ENCODE data around the gene PIMREG.

Gene PIMREG, protein sequence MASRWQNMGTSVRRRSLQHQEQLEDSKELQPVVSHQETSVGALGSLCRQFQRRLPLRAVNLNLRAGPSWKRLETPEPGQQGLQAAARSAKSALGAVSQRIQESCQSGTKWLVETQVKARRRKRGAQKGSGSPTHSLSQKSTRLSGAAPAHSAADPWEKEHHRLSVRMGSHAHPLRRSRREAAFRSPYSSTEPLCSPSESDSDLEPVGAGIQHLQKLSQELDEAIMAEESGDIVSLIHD

DNA sequence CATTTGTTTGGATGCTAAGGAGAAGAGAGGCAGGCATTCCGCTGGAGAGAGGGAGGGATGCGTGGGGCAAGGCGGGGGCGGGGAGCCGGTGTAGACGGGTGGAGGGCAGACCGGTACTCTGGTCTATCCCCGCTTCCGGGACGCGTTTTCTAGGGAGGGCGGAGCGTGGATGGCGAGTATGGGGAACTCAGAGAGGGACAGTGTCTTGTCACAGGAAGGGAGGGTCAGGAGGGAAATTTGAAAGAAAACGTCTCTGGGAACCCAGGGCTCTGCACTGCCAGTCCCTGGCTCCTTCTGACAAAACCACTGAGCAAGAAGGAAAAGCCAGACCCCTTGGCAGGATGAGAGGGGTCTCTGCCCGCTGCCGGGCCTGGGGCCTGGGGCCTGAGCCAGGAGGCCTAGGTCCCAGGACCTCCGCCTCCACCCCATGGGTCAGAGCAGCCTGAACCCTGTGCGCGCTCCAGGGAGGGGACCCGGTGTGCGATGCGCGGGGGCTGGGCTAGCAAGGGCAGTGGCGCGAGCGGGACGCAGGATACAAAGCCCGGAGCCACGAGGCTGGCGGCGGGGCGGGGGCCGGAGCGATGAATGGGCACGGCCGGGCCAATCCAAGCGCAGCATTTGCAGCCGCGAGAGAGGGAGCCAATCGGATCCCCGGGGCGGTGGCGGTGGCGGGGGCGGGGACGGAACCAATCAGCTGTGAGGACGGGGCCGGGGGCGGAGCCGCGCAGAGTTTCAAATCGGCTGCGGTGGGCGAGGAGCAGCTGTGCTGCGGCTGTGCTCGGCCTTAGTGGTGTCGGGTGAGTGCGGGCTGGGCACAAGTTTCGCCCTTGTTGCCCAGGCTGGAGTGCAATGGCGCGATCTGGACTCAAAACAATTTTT lies at the start of gene PIMREG:
TSS of gene PIMREG (plus strand) at position 764 of the 879 bp plus-strand sequence. CDS start 656 bp downstream, outside the sequence.
- DNase-seq: peak; percentile 94

DNA sequence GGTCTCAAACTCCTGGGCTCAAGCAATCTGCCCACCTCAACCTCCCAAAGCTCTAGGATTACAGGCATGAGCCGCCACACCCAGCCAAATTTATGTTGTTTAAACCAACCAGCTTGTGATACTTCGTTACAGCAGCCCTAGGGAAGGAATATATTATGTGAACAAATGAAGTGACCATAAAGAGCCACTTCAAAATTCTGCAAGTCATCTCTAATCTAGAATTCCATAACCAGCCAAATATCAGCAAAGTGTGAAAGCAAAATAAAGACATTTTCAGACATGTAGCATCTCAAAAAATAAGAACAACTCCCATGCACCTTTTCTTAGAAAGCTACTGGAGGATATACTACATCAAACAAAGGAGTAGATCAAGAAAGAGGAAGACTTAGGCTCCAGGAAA lies 45.3 kb upstream of the PIMREG start:
- no peak for DNase-seq

DNA sequence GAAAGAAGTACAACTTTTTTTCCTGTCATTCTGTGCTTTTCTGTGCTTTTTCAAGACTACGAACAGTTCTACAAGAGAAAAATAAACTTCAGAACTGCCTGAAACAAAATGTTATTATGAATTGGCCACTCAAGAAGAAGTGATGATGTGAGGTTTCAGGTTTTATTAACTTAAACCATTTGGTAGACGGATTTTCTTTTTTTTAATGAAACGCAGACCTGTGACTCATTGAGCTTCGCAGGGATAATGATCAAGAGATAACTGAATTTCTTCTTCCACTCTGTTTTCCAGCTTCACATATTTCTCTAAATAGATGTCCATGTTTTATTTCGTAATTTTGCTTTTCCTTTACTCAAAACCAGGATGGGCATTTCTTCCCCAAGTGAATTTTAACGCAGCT lies 42.0 kb upstream of the PIMREG start:
- no peak for DNase-seq

DNA sequence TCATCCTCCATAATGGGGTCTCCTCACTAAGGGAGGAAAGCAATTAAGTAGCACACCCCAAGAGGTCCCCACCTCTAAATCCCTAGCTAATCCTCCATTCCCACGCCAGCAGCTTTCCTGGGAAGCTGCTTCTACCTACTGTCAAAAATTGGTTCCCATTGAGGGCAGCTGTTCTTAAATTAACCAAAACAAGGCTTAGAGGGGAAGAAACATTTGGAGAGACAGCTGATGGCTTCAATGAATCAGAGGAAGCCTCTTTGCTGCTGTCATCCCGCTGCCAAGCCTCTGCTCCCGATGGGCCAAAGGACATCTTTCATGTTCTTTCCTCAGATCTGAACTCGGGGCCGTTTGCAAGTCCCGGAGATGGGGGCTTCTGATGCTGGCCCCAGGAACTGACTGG lies 36.0 kb upstream of the PIMREG start:
- no peak for DNase-seq

DNA sequence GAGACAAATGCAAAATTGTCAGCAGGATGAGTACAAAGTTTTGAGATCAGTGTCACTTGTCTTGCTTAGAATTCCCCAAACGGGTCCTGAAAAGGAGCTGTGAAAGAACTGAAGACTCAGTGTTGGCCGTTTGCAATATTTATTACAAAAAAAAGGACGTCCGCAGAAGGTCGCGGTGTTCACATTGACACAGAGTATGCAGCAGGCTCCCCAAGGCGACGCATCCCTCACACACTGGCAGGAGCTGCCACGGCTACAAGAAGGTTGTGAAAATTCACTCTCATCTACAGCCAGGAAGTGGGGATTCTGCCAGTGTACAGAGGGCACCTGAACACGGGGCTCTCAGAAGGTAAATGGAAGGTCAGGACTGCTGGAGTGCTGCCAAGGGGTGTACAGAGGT lies 35.5 kb upstream of the PIMREG start:
- no peak for DNase-seq

DNA sequence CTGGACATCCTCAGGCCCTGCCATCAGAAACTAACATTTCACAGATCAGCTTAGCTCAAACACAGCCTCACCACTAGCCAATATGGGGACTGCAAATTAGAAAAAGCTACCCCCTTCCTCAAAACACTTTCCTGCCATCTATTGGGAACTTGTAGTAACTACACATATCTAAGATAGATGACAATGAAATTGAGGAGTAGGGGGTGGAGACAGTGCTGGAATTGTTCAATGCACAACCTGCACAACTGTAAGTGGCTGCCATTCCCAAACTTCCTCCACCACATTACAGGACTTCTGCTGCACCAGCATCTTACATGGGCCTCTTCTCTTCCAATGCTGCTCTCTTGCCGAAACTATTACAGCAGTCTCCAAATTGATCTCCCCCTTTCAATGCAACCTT lies 31.2 kb upstream of the PIMREG start:
- no peak for DNase-seq

DNA sequence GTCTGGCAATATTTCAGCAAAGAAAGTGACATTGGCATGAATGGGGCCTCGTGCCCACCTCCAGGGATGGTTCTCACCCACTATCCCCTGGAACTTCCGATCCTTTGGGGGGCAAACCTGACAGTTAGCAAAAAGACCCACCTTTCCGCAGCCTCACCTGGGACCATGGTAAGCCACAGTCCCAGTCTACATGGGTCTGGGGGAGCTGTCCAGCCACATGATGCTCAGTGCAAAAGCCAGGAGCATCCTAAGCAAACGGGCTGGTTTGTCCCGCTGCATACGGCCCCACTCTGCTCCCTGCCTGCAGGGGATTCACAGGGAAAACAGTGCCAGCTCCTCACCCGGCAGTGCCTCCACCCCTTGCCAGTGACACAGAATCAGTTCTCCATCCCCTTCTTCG lies 28.6 kb upstream of the PIMREG start:
- DNase-seq: no peak

DNA sequence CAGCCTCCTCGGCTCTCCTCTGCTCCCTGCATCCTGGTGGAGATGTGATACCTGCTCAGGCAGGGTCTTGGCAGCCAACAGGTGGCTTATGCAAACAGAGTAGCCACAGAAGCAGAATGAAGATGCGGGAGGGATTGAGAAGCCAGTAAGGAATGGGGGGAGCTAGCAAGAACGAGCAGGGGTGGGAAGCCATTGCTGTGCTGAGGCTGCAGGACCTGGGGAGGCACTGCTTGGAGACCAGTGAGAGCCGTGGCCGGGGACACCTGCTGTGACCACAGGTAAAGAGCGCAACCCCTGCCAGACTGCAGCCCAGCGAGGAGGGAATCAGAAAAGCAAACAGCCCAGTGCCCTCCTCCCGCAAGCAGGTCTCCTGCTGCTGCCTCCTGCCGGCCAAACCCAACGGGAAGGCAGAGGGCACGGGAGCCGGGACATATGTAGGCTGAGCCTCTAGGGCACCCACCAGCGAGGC lies 24.0 kb upstream of the PIMREG start:
- no peak for DNase-seq

DNA sequence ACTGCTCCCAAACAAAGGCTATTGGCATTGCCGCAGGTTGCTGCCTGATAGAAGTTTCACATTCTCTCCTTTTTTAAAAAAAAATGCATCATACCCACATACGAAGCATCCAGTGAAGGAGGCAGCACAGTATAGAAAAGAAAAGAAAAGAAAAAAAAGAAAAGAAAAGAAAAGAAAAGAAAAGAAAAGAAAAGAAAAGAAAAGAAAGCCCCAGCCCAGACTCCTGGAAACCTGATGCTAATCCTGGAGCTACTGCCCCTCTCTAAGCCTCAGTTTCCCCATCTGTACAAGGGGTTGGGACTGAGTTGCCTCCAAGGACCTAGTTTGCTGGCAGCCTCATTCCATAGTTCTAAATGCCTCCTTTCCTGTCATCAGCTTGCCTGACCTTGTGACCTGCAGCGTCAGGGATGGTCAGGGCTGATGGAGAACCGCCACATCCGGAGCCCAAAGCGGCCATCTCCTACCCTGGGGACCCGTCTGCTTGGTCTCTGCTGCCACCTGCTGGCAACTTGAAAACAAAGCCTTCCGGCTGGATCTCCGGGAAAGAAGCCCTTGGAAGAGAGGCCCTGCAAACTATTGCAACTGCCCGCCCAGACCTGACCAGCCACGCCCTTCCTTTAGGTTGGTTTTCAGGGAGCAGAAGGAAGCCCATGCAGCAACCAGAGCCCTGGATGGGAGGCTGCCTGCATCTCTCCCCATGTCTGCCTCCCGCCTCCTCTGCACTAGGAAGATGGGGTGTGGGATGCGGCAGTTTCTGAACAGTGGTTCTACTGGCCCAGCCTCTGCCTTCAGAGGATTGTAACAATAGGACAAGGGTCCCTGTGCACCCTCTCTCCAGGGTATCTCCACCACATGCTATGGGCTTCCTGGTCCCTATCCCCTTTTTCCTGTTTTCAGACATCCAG lies 22.3 kb upstream of the PIMREG start:
- peak; percentile 70 for DNase-seq

DNA sequence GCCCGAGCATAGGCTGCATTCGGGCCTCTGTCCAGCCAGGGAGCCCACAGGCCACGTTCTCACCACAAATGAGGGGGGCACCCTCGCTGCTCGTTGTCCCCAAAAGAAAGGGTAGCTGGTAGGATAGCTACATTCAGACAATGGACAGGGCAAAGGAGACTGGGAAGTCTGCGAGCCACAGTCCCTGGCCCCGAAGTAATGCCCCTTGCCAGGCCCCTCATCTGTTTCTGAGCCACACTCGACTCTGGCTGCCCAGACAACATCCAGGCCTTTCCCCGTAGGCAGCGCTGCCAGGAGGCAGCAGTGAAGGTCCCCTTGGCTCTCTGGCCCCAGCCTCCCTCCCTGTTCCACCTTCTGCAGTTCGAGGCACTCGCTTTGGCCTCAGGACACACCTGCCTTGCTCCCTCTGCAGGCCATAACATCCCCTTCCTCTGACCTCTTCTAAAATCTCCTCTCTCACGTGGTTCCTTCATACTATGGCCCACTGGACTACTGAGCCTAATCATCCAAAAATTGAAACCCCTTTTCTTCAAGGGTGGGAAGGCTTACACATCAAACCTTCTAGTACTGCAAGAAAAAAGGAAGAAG lies 21.5 kb upstream of the PIMREG start:
- DNase-seq: no peak

DNA sequence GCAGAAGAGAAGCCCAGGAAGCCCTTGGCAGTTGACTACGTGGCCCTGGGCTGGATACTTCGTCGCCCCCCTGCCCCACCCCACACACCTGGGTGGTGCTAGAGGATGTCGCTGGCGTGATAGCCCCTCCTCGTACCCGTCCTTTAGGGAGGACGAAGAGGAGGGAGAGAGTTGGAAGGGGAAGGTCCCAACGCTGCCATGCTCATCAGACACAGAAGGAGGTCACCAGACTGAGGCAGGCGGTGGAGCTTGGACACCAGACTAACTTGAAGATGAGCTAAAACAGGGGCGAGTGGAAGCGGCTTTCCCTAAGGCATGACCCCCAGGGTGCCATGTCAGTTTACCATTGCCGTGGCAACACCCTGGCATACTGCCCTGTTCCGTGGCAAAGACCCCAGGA lies 20.3 kb upstream of the PIMREG start:
- DNase-seq: no peak

DNA sequence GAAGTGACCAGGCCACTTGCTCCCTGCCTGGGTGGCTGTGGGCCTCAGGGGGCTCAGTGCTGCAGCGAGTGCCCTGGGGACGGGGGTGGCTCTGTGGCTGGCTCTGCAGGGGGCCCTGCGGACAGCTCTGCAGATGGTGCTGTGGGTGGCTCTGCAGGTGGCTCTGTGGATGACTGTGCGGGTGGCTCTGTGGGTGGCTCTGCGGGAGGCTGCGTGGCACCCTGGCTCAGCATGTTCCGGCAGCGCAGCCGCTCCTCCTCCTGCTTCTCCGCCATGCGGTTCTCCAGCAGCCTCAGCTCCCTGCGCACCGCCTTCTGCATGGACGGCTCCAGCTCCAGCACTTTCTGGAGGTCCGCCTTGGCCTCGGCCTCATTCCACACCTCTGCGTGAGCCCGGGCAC lies 18.8 kb upstream of the PIMREG start:
- no peak for DNase-seq

DNA sequence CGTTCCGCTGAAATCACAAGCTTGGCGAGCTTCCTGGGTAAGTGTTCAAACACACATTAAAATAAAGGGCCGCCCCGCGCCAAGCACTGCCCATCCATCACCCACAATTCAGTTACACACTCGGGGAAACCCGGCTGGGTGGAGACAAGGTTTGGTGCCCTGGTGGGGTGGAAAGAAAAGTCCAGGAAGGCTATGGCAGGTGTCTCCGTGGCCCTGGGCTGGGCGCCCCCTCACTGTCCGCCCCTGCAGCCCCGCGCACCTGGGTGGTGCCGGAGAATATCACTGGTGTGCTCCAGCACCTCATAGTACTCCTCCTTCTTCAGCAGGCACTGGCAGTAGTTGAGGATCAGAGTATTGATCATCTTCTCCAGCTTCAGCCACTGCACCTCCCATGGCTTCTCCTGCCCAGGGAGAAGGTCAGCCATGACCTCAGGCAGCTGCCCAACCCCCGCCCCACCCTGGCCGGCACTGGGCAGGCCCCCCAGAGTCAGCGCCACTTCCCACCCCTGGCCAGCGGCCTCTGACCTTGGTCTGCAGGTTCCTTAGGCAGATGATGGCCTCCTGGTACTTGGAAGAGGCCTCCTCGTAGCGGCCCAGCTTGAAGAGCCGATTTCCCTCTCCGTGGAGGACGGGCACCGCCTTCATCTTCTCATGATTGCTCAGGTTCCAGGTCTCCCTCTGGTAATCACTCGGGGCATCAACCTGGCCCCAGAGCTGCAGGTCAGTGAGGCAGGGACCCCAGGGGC lies 17.7 kb upstream of the PIMREG start:
- DNase-seq: no peak

DNA sequence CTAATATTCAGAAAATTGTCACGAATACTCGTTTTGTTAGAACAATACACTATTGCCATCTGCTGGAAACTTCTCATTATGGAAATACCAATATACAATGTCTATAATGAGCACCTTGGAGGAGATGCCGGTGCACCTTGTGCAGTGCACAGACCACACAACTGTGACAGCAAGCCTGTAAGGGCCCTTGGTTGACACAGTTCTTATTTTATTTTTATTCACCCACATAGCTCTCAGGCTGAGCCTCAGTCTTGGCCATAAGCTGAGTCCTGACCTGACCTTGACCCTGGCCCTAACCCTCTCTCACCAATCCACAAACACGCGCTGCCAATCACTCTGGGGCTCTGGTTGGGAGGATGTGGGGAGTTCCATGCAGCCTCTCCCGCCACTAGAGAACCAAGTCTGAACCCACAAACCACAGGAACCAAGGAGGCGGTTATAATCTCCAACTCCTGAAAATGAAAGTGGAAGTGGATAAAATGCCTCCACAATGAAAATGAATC lies 16.9 kb upstream of the PIMREG start:
- no peak for DNase-seq

DNA sequence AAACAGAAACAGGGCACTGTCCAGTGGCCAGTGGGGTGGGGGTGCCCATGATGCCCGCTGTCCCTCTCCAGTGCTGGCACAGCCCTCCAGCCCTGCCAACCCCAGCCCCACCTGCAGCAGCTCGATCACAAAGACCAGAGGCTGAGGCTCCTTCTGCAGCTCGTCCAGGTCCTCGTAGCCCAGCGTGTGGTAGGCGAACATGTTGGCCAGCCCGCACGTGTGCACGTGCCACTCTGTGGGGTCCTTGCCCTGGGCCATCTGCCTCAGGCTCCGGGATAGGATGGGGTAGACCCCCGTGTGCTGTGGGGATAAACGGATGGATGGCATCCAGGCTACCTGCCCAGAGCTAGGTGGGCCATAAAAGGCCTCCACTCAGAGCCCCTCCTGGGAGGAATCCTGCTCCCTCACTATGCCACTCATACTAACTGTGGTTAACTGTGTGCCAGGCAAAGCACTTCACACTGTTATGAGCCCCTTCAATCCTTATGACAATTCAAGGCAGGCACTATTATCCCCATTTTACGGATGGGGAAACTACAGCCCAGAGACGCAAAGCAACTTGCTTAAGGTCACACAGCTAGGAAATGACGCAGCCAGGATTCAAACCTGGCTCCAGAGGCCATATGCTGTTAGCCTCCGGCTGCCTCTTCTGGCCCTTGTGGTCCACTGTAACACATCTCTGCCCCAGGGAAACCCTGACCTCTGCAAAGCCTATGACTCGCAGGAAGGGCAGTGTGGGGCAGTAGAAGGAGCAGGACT lies 15.9 kb upstream of the PIMREG start:
- DNase-seq: no peak

DNA sequence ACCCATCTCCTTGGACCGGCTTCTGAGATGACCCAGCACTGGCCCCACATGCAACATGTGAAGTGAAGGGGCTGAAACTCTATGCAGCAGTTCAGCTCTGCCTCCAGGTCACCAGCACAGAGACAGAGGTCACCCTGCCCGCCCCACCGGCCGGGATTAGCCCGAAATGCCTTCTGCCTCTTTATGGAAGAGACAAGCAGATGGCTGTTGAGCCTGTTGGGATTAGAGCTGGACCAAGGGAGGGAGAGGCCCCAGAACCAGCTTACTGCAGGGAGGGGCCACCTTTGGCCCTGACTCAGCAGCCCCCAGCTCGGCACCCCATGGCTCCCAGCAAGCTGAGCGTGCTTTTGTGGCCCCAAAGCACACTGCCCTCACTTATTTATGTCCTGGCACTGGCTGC lies 15.0 kb upstream of the PIMREG start:
- DNase-seq: no peak

DNA sequence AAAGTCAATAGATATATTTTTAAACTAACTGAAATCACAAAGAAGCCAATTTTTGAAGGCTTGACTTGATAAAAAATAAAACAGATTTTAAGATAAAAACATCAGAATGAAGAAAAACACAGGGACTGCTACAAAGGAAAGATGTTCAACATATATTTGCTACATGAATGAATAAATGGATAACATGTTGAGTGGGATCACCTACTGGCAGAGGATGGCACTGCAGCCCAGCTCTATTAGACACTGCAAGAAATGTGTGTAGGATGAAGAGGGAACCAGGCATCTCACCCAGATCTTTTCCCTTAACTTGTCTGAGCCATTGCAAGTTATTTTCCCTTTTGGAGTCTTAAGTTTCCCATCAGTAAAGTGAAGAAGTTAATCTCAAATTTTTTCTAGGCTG lies 13.5 kb upstream of the PIMREG start:
- no peak for DNase-seq

DNA sequence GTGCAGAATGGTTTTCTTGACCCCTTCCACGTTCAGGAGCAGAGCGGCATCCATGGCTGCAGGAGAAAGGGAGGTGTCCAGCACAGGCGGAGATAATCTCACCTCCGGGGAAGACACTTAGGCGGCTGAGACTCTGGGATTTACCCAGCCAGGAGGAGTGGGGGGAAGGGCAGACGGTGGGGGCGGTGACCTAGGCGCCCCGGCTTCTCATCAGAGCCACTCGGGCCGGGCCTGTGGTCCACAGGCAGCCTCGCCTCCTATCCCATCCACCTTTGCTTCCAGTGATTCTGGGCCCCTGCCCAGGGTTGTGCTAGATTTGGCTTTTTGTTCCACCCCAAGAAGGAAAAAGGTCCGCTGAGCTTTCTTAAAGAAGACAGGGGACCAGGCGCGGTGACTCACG lies 9.2 kb upstream of the PIMREG start, which contains the start of gene AIPL1:
TSS of gene AIPL1 (minus strand) at position 71 of the 400 bp plus-strand sequence. CDS start at position 54, 17 bp downstream.
- DNase-seq: no peak

DNA sequence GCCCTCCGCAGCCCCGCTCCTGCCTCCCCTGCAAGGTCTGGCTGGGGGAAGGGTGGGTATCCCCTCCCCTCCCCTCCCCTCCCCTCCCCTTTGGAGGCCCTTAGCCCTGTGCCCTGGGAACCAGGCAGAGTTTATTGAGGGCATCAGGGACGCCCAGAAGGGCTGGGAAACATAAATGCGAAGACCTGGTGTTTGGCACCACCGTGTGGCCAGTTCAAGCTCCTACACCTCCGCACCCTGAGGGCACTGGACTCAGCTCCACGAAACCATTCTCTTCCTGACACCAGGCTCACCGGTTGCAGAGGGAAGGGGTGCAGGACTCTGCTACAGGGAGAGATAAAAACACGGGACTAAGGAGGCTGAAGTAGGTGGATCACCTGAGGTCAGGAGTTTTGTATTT lies 8.3 kb upstream of the PIMREG start:
- DNase-seq: peak; percentile 60

DNA sequence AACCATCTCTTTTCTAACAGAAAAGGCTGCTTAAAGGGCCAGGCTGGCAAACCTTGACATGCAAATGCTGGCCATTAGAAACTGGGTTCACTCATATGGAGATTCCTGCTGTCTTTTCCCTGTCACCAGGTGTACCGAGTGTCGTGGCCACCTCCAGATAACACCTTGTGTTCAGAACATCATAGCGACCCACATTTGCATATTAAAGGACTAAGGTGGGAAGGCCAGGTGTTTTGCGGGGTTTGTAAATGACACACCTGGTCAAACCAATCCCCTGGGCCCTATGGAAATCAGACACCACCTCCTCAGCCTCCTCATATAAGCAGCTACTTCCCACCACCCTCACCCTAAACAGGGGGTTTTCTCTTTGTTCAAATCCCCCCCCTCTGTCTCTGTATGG lies 6.8 kb upstream of the PIMREG start:
- DNase-seq: no peak

DNA sequence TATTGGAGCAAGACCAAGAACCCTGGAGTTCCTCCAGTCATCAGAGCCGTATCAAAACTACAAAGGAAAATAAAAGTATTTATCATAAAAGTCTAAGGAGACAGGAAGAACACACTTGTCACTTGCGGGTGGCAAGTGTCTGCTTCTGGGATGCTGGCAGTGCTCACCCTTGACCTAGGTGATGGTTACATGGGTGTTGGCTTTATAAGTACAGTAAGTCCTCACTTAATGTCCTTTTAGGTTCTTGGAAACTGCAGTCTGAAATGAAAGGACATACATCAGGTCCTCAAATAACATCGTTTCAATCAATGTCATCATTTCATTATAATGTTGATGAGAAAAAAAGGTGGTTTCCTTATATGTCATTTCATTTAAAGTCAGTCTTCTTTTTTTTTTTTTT lies 6.3 kb upstream of the PIMREG start:
- DNase-seq: no peak

Data from activated CD8-positive, alpha-beta memory T cell treated with anti-CD3 and anti-CD28 coated beads, Interleukin-2, amount 50 U/mL, for 4 hours (primary cell).